ENCODE data around the gene LTBR.

LTBR gene

DNA sequence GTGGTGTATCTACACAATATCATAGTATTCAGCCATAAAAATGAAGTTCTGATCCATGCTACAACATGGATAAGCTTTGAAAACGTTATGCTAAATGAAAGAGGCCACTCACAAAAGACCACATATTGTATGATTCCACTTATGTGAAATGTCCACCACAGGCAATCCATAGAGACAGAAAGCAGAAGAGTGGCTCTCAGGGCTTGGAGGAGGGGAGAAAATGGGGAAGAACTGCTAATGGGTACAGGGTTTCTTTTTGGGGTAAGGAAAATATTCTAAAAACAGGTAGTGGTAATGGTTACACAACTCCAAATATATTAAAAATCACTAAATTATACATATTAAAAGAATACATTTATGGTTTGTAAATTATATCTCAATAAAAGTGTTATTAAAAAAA lies 25.1 kb upstream of the LTBR start:
- peaks cover 46 to 52% of the 10 kb centered on the region in 2 experiments for H3K4me1 ChIP-seq (ENCODE audit: control insufficient read depth in 1 of 2, insufficient read depth in 1 of 2, low read depth in 1 of 2, low read length in 1 of 2)
- peak overlapping the region in 1 of 2 experiments; percentile 16 for H3K4me3 ChIP-seq (ENCODE audit: low read depth in 1 of 2, low read length in 1 of 2)
- peak overlapping the region; percentile 71 for H3K27ac ChIP-seq
- H3K9me3 ChIP-seq, result no peaks in the 10 kb centered on the region
- H3K27me3 ChIP-seq, result no peaks in the 10 kb centered on the region
- H3K36me3 ChIP-seq, result no peaks in the 10 kb centered on the region
- TF ChIP-seq, protein P1, sequence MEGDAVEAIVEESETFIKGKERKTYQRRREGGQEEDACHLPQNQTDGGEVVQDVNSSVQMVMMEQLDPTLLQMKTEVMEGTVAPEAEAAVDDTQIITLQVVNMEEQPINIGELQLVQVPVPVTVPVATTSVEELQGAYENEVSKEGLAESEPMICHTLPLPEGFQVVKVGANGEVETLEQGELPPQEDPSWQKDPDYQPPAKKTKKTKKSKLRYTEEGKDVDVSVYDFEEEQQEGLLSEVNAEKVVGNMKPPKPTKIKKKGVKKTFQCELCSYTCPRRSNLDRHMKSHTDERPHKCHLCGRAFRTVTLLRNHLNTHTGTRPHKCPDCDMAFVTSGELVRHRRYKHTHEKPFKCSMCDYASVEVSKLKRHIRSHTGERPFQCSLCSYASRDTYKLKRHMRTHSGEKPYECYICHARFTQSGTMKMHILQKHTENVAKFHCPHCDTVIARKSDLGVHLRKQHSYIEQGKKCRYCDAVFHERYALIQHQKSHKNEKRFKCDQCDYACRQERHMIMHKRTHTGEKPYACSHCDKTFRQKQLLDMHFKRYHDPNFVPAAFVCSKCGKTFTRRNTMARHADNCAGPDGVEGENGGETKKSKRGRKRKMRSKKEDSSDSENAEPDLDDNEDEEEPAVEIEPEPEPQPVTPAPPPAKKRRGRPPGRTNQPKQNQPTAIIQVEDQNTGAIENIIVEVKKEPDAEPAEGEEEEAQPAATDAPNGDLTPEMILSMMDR (IDR thresholded peaks at IDR 0.05), result no peak

DNA sequence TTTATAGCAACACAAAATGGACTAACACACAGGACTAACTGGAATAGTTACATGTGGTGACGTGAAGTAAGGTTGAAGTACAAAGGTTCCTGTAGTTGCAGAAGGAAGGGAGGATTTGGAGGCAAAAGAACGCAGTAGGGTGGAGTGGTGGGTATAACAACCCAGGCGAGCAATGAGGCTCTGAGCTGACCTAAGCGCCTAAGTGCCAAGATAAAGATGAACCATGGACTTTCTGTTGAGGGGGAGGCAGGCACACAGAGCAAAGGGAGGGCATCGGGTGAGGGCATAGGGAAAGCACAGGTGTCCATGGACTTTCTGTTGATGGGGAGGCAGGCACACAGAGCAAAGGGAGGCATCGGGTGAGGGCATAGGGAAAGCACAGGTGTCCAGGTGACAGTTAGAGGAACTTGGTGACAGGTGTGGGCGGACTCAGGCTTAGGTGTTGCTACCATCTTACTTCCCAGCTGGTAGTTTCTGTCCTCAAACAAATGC lies 23.8 kb upstream of the LTBR start:
- H3K27me3 ChIP-seq, result no peaks in the 10 kb centered on the region
- peaks cover 50 to 53% of the 10 kb centered on the region in 2 experiments for H3K4me1 ChIP-seq (ENCODE audit: control insufficient read depth in 1 of 2, insufficient read depth in 1 of 2, low read depth in 1 of 2, low read length in 1 of 2)
- TF ChIP-seq, protein P1 (IDR thresholded peaks at IDR 0.05), result no peak
- no peaks in the 10 kb centered on the region for H3K9me3 ChIP-seq
- H3K27ac ChIP-seq, result peak overlapping the region; percentile 14
- no peaks in the 10 kb centered on the region for H3K36me3 ChIP-seq
- H3K4me3 ChIP-seq (ENCODE audit: low read depth in 1 of 2, low read length in 1 of 2), result no peak overlapping the region

DNA sequence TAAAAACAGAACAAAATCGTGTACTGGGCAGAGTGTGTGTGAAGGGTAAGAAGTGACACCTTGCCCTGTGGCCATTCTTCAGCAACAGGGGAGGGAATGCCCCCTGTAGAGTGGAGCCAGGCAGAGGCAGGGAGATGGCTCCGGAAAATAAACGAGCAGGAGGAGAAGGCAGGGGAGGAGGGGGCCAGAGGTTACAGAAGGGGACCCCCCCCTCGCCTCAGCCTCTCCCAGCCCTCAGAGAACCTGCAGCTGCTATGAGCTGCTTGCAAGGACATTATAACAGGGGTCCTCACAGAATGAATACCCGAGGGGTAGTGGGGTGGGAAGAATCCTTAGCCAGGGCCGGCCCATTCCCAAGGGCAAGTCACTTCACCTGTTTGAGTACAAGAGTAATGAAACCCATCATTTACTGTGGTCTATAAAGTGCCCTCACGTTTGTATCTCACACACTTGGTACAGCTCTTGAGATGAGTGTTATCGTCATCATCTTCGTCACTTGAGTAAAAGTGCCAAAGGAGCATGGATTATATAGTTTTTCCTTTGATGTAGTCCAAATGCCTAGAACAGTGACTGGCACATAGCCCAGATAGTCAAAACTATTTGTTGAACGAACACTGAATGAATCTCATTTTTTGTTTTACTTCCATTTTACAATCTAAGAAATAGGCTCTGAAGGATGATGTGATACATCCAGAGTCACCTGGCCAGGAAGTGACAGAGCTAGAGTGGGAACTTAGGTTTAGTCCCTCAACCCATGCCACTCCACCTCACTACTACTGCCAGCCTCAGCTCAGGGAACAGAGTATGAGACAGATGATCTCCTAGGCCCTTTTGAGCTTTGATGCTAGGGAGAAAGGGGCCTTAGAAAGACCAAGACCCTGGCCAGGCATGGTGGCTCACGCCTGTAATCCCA lies 23.1 kb upstream of the LTBR start:
- TF ChIP-seq, protein P1 (IDR thresholded peaks at IDR 0.05), result no peak
- H3K4me1 ChIP-seq (ENCODE audit: control insufficient read depth in 1 of 2, insufficient read depth in 1 of 2, low read depth in 1 of 2, low read length in 1 of 2), result peaks cover 43 to 46% of the 10 kb centered on the region in 2 experiments
- no peaks in the 10 kb centered on the region for H3K9me3 ChIP-seq
- H3K27me3 ChIP-seq, result no peaks in the 10 kb centered on the region
- no peaks in the 10 kb centered on the region for H3K36me3 ChIP-seq
- peak overlapping the region; percentile 14 for H3K27ac ChIP-seq
- no peak overlapping the region for H3K4me3 ChIP-seq (ENCODE audit: low read depth in 1 of 2, low read length in 1 of 2)

DNA sequence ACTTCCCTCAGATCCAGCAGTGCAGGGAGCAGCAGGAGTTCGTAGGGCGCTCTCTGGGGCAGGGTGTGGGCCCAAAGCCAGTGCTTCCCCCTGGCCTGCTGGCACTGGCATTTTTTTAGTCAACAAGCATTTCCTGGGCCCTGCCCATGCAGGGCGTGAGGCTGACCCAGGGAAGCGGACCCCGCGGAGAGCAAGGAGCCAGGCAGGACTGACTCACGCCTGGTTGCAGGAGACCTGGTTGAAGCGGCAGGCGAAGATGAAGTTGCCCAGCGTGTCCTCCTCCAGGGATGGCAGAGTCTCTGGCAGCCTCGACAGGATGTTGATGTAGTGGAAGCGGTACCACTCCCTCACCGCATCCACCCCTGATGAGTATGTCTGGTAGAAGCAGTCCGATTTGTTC lies 22.1 kb upstream of the LTBR start:
- H3K27ac ChIP-seq, result no peak overlapping the region
- TF ChIP-seq, protein P1 (IDR thresholded peaks at IDR 0.05), result no peak
- H3K9me3 ChIP-seq, result no peaks in the 10 kb centered on the region
- H3K36me3 ChIP-seq, result no peaks in the 10 kb centered on the region
- H3K4me3 ChIP-seq (ENCODE audit: low read depth in 1 of 2, low read length in 1 of 2), result no peak overlapping the region
- H3K27me3 ChIP-seq, result no peaks in the 10 kb centered on the region
- peaks cover 35 to 36% of the 10 kb centered on the region in 2 experiments for H3K4me1 ChIP-seq (ENCODE audit: control insufficient read depth in 1 of 2, insufficient read depth in 1 of 2, low read depth in 1 of 2, low read length in 1 of 2)

DNA sequence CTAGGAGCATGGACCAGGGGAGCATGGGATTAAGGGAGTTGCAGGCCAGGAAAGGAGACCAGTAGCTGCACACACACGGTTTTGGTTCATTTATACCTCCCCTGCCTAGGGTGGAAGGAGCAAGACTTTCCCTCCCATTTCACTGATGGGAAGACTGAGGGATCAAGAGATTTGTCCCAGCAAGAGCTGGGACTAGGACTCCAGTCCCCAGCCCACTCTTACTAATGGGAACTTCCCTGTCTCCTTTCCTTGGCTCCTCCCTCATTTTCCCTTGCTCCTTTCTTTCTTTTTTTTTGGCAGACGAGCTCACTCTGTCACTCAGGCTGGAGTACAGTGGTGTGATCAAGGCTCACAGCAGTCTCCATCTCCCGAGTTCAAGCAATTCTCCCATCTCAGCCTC lies 21.6 kb upstream of the LTBR start:
- peaks cover 38% of the 10 kb centered on the region in 2 experiments for H3K4me1 ChIP-seq (ENCODE audit: control insufficient read depth in 1 of 2, insufficient read depth in 1 of 2, low read depth in 1 of 2, low read length in 1 of 2)
- TF ChIP-seq, protein P1 (IDR thresholded peaks at IDR 0.05), result no peak

More for the DNA sequence above, 21.6 kb upstream of the LTBR start:
- Histone ChIP-seq H3K9me3 (no peaks in the 10 kb centered on the region), H3K27ac (no peak overlapping the region), H3K36me3 (no peaks in the 10 kb centered on the region), H3K27me3 (no peaks in the 10 kb centered on the region), H3K4me3 (ENCODE audit: low read depth in 1 of 2, low read length in 1 of 2) (no peak overlapping the region)
